Endothelial cell of umbilical vein (primary cell): ENCODE results near the gene EML4. TPM values are rescaled to one million over a fixed set of nuclear protein-coding genes. Genes with fewer than 3 reads are reported as not detected.

Experiments
- BruUV-seq: library from RNA; stranded (reverse); fragments of 400-500 nt; replicated peaks from 2 replicates; lab custom pipeline; 2021; lab: Mats Ljungman, UMichigan
- CTCF ChIA-PET: fragments of 300-600, 350-600 bp; sonication (Branson Sonifier 250); formaldehyde crosslinking; loops from one replicate; lab custom pipeline; 2021; ENCODE audit warnings: antibody characterized with exemption, inconsistent platforms; lab: Charles Lee
- POLR2A ChIA-PET: fragments of 300-600, 350-600 bp; sonication (Branson Sonifier 250); formaldehyde crosslinking; loops from one replicate; lab custom pipeline; 2021; ENCODE audit warnings: antibody characterized with exemption, inconsistent platforms; lab: Charles Lee
- DNase-seq: peaks from one replicate; pipeline ENCODE4 v3.0.0-alpha.2; 2011; ENCODE audit warnings: low read depth, low spot score
- FAIRE-seq: peaks from 2 replicates; lab custom pipeline; 2011; peaks lifted over from hg19 to GRCh38; lab: Jason Lieb, UNC
- H2AFZ ChIP-seq: 2 replicates; pipeline ENCODE4 v1.6.0; 2012; ENCODE audit warnings: low read depth, low read length, control low read depth, inconsistent platforms
- H3K27ac ChIP-seq: 2 replicates; pipeline ENCODE4 v1.5.1; 2011; ENCODE audit warnings: low read depth, mild to moderate bottlenecking, control low read depth, low read length, moderate library complexity; ENCODE audit not compliant: insufficient read depth
- H3K27me3 ChIP-seq, 2 experiments: 2 replicates each; pipeline versions ENCODE4 v1.6.0 to v1.6.1; 2011; ENCODE audit warnings: low read length in 2 of 2, mixed read lengths in 1 of 2; ENCODE audit not compliant: control insufficient read depth in 2 of 2, insufficient read depth in 2 of 2
- H3K36me3 ChIP-seq, 2 experiments: 2 replicates in 1 of 2; 3 replicates in 1 of 2; pipeline ENCODE4 v1.5.1; 2011; ENCODE audit warnings: low read length in 2 of 2, mild to moderate bottlenecking in 1 of 2, moderate library complexity in 1 of 2; ENCODE audit not compliant: control insufficient read depth in 2 of 2, insufficient read depth in 2 of 2; ENCODE audit errors: extremely low read depth in 1 of 2
- H3K4me1 ChIP-seq: 3 replicates; pipeline ENCODE4 v1.5.1; 2011; ENCODE audit warnings: mild to moderate bottlenecking, low read length; ENCODE audit not compliant: control insufficient read depth, insufficient read depth; ENCODE audit errors: extremely low read depth
- H3K4me2 ChIP-seq: 2 replicates; pipeline ENCODE4 v1.6.1; 2011; ENCODE audit warnings: low read length, control low read depth, mixed read lengths; ENCODE audit not compliant: insufficient read depth
- H3K4me3 ChIP-seq, 3 experiments: fragments of 200-600 bp in 1 of 3; sonication (generic), shearing (Covaris generic) in 1 of 3; replicated peaks in 1 of 3; 2 replicates each; pipeline ENCODE4 v1.5.1; 2011 to 2016; ENCODE audit warnings: control low read depth in 3 of 3, low read length in 3 of 3, mild to moderate bottlenecking in 2 of 3, inconsistent platforms in 1 of 3, low read depth in 1 of 3, moderate library complexity in 1 of 3; ENCODE audit not compliant: insufficient read depth in 1 of 3
- H3K79me2 ChIP-seq: 2 replicates; pipeline ENCODE4 v1.6.0; 2012; ENCODE audit warnings: low read length, inconsistent platforms; ENCODE audit not compliant: control insufficient read depth, insufficient read depth
- H3K9ac ChIP-seq: replicated peaks from 2 replicates; pipeline ENCODE3; 2011; ENCODE audit warnings: low read length, control low read depth; ENCODE audit not compliant: insufficient read depth; ENCODE audit errors: extremely low read depth
- H3K9me1 ChIP-seq: replicated peaks from 3 replicates; pipeline ENCODE4 v1.6.0; 2011; ENCODE audit warnings: mild to moderate bottlenecking, low read length; ENCODE audit not compliant: control insufficient read depth, insufficient read depth; ENCODE audit errors: extremely low read depth
- H3K9me3 ChIP-seq: replicated peaks from 2 replicates; pipeline ENCODE4 v1.5.1; 2012; ENCODE audit warnings: low read length, inconsistent platforms; ENCODE audit not compliant: control insufficient read depth, insufficient read depth
- H4K20me1 ChIP-seq: replicated peaks from 2 replicates; pipeline ENCODE3; 2011; ENCODE audit warnings: mild to moderate bottlenecking, low read length; ENCODE audit not compliant: control insufficient read depth, insufficient read depth; ENCODE audit errors: extremely low read depth
- CTCF ChIP-seq, 2 donors: IDR thresholded peaks; 1 replicate in 1 of 2; 2 replicates in 1 of 2; pipeline ENCODE4 v1.5.1; 2011; ENCODE audit warnings: low read length in 2 of 2, mild to moderate bottlenecking in 2 of 2, moderate library complexity in 2 of 2, control low read depth in 1 of 2, inconsistent platforms in 1 of 2, low read depth in 1 of 2; ENCODE audit not compliant: insufficient read depth in 1 of 2; ENCODE audit errors: extremely low read depth in 1 of 2
- EZH2 ChIP-seq: IDR thresholded peaks from 2 replicates; pipeline ENCODE4 v1.6.1; 2012; ENCODE audit warnings: borderline replicate concordance, low read depth, mild to moderate bottlenecking, moderate library complexity, low read length, inconsistent platforms; ENCODE audit not compliant: severe bottlenecking
- FOS ChIP-seq: IDR thresholded peaks from 2 replicates; pipeline ENCODE4 v1.6.1; 2011; ENCODE audit warnings: mild to moderate bottlenecking, low read length, moderate library complexity, borderline replicate concordance; ENCODE audit not compliant: insufficient read depth
- GATA2 ChIP-seq: IDR thresholded peaks from 2 replicates; pipeline ENCODE4 v1.7.0; 2011; ENCODE audit warnings: low read depth, mild to moderate bottlenecking, moderate library complexity, mixed read lengths, low read length; ENCODE audit not compliant: insufficient read length, insufficient read depth
- JUN ChIP-seq: IDR thresholded peaks from 2 replicates; pipeline ENCODE4 v1.6.1; 2011; ENCODE audit warnings: borderline replicate concordance, low read depth; ENCODE audit not compliant: insufficient read length, insufficient read depth
- MAX ChIP-seq: IDR thresholded peaks from 2 replicates; pipeline ENCODE4 v1.6.1; 2011; ENCODE audit not compliant: insufficient read depth, insufficient read length
- MYC ChIP-seq: IDR thresholded peaks from one replicate; pipeline ENCODE4 v1.6.1; 2011; ENCODE audit warnings: mild to moderate bottlenecking, low read depth, low read length
- POLR2A ChIP-seq: IDR thresholded peaks from 2 replicates; pipeline ENCODE4 v1.6.1; 2012; ENCODE audit warnings: low read depth, mild to moderate bottlenecking, control low read depth, low read length
- POLR2AphosphoS5 ChIP-seq: IDR thresholded peaks from 2 replicates; pipeline ENCODE4 v1.6.1; 2012; ENCODE audit warnings: low read depth, mild to moderate bottlenecking, control low read depth, low read length, moderate library complexity; ENCODE audit not compliant: insufficient read depth
- dilution Hi-C: fragments of 300-500 bp; cut with MboI; formaldehyde crosslinking; loops from one replicate; pipeline ENCODE4 v1.15.0; 2019; ENCODE audit warnings: low sequenced_read_pairs; ENCODE audit not compliant: extremely low pct_ligation_motif_present
- intact Hi-C: fragments of 100-400 bp; cut with micrococcal nuclease; formaldehyde crosslinking; loops from one replicate; pipeline ENCODE4 v1.10.0; 2022
- polyA plus RNA-seq, 4 experiments: library from polyadenylated mRNA; depleted of rRNA in 3 of 4; stranded (reverse) in 3 of 4; unstranded in 1 of 4; fragments of >200 nt; gene quantifications; 2 replicates each; pipeline versions ENCODE4 v1.2.1 to v1.2.3, GENCODE V29; 2011 to 2012; ENCODE audit warnings: missing spikeins in 1 of 4
- total RNA-seq: library from RNA; stranded (reverse); gene quantifications from 2 replicates; pipeline ENCODE4 v1.2.3, GENCODE V29; 2021

Gene EML4
- total and polyA plus RNA-seq, 2 donors (not counting 3 experiments of a cell fraction or from before 2014, with no cell fraction given), result 13.3 to 32.0 TPM

- no peaks in the 10 kb centered on the region for H4K20me1 ChIP-seq
- no peaks in the 10 kb centered on the region for H3K9me1 ChIP-seq
- no peaks in the 10 kb centered on the region for H3K9me3 ChIP-seq
- peak overlapping the region; percentile 61 to 92 (median 77) for H3K4me3 ChIP-seq
- dilution Hi-C loops (no loop called here), intact Hi-C loops (loop anchor here (2.0 kb wide), 4 partner anchors 31 to 313 kb away; partner anchors contain the start of gene EML4)
- BruUV-seq, result no TSS peak
- peak overlapping the region; percentile 97 for H3K27ac ChIP-seq
- no peaks in the 10 kb centered on the region for H3K36me3 ChIP-seq
- TF ChIP-seq CTCF (IDR thresholded peaks at IDR 0.05; ENCODE audit: extremely low read depth in 1 of 2, insufficient read depth in 1 of 2, low read depth in 1 of 2, low read length in 2 of 2) (no peak), JUN (no peak), MAX (no peak), GATA2 (no peak), POLR2AphosphoS5 (no peak), EZH2 (no peak), MYC (no peak), FOS (no peak), POLR2A (no peak)
- peak; percentile 53 for DNase-seq
- POLR2A ChIA-PET, result no interaction called here
- CTCF ChIA-PET, result interaction anchor here (0.7 to 2.8 kb wide), 4 partner anchors 9 to 303 kb away, joined by 3 to 9 read pairs (median 6); no protein-coding TSS in a partner anchor
- no peak for FAIRE-seq
- H3K4me2 ChIP-seq, result peak overlapping the region; percentile 87
- H2AFZ ChIP-seq, result peak overlapping the region; percentile 9
- H3K79me2 ChIP-seq, result peaks cover 51% of the 10 kb centered on the region
- peak overlapping the region; percentile 94 for H3K9ac ChIP-seq
- peaks cover 18% of the 10 kb centered on the region for H3K4me1 ChIP-seq
- peaks cover 0 to 2% of the 10 kb centered on the region in 2 experiments for H3K27me3 ChIP-seq
Measured at GRCh38 chr2:42359965-42360483, 190.9 kb downstream of the EML4 start.
